Pancreas (tissue), 10 donors: ENCODE data around the gene MRPL17. TPM values are rescaled to one million over a fixed set of nuclear protein-coding genes. Genes with fewer than 3 reads are reported as not detected.

Experiments
- ATAC-seq, 4 donors: fragments of 200-7000 bp; cut with Tn5 transposase; one replicate each; pipeline versions ENCODE4 v1.8.0 to v1.9.1; 2020; ENCODE audit warnings: mild to moderate bottlenecking in 4 of 4, moderate library complexity in 4 of 4
- DNase-seq, 6 donors: peaks; one replicate each; pipeline ENCODE4 v3.0.0-alpha.2; 2020
- FAIRE-seq: peaks from 2 replicates; lab custom pipeline; 2012; peaks lifted over from hg19 to GRCh38; lab: Jason Lieb, UNC
- H3K27ac ChIP-seq, 4 donors: fragments of 200-600 bp; sonication (generic); 1 replicate in 3 of 4; 2 replicates in 1 of 4; pipeline versions ENCODE4 v1.5.0 to v1.8.0; 2020
- H3K27me3 ChIP-seq, 4 donors: fragments of 200-600 bp; one replicate each; pipeline ENCODE4 v1.8.0; 2021
- H3K36me3 ChIP-seq, 3 donors: fragments of 200-600 bp; sonication (generic) in 1 of 3; one replicate each; pipeline versions ENCODE4 v1.5.0 to v1.8.0; 2020 to 2021
- H3K4me1 ChIP-seq, 3 donors: fragments of 200-600 bp; one replicate each; pipeline ENCODE4 v1.8.0; 2021
- H3K4me3 ChIP-seq, 4 donors: fragments of 200-600 bp; sonication (generic) in 2 of 4; one replicate each; pipeline versions ENCODE4 v1.5.0 to v1.8.0; 2020 to 2021
- H3K9me3 ChIP-seq, 4 donors: fragments of 200-600 bp; one replicate each; pipeline ENCODE4 v1.8.0; 2021
- WGBS, 2 donors: extraction: QIAGEN DNeasy Blood & Tissue Kit; methylation state at CpG; one replicate each; pipeline ENCODE4 v1.1.7; 2013; 5-methylcytosine and 5-hydroxymethylcytosine counted together
- intact Hi-C, 3 donors: fragments of 100-400 bp; cut with DNase I; formaldehyde crosslinking; loops; one replicate each; pipeline versions ENCODE4 v1.11.1 to v1.14.2; 2022
- polyA plus RNA-seq, 2 donors: library from polyadenylated mRNA; stranded (reverse); fragments of 200-250 nt; gene quantifications; one replicate each; pipeline ENCODE4 v1.2.3, GENCODE V29; 2013
- total RNA-seq, 6 donors: library from RNA; stranded (reverse); fragmentation: NEBNext Ultra II Directional in 4 of 6; extraction: Animal tissue kit (Norgen Biotek cat#: 25700) in 4 of 6; gene quantifications; one replicate each; pipeline versions ENCODE4 v1.2.1 to v1.2.4, GENCODE V29; 2021 to 2023
- TF ChIP-seq, protein P1 (sequence below), 4 donors: fragments of 200-600 bp; sonication (generic) in 3 of 4; IDR thresholded peaks; one replicate each; pipeline versions ENCODE4 v1.5.0 to v1.8.0; 2021; ENCODE audit warnings: antibody characterized with exemption in 4 of 4
- donor health status: healthy with polysubstance abuse.
- donor health status: DM: no; HTN: no; CAD: no; lungs with moderate emphysema.
- donor health status: DM: no; HTN: no; CAD: no.
- donor health status: control.
- donor health status: control.
- donor health status: Bipolar disorder and iron deficiency.
- donor health status: DM: yes; HTN: yes; CAD: no.
- donor health status: DM: no; HTN: no; CAD: no.
- donor health status: DM: no; HTN: no; CAD: no.
- donor health status: DM: yes; HTN: yes; CAD: no.

The MRPL17 gene
- total and polyA plus RNA-seq, 8 donors, result 10.6 to 33.8 (median 21.3) TPM

DNA sequence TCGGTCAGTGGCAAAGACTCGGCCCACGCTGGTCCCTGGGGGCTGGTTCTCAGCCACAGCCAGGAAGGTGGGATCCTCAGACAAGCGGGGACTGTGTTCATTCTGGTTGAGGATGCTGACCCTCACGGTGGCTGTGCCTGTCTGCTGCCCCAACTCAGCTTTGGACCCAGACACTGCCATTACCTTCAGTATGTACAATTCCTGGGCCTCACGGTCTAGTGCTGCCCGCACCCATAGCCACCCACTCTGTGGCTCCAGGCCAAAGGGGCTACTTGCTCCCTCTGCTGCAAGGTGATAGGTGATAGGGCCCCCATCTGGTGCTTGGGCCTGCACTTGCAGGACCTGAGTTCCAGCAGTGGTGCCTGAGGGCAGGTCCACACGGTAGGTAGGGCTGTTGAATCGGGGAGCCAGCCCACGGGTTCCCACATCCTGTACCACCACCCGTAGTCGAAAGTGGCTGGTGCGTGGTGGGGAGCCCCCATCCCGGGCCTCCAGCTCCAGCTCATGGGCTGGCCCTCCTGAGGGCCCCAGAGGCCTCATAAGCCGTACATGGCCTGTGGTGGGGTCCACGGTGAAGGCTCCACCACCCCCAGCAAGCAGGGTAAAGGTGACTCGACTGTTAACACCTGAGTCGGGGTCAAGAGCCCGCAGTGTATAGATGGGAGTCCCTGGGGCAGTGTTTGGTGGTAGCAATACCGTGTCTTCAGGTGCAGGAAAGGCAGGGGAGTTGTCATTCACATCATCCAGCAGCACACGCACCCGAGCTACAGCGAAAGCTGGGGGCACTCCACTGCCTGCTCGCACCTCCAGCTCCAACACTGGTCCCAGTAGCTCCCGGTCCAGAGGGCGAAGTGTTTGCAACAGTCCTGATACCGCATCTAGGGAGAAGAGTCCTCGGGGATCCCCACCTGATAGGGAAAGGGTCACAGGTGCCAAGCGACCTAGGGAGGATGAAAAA, 50.7 kb downstream of the MRPL17 start:
- Histone ChIP-seq H3K27ac (no peak overlapping the region), H3K4me1 (peaks cover 0 to 11% (median 8%) of the 10 kb centered on the region in 3 donors), H3K36me3 (no peaks in the 10 kb centered on the region), H3K4me3 (no peak overlapping the region), H3K27me3 (no peaks in the 10 kb centered on the region), H3K9me3 (no peaks in the 10 kb centered on the region)
- FAIRE-seq (no peak), DNase-seq (peak in 1 of 6 donors; percentile 52), ATAC-seq (no peak)
- TF ChIP-seq, protein P1, sequence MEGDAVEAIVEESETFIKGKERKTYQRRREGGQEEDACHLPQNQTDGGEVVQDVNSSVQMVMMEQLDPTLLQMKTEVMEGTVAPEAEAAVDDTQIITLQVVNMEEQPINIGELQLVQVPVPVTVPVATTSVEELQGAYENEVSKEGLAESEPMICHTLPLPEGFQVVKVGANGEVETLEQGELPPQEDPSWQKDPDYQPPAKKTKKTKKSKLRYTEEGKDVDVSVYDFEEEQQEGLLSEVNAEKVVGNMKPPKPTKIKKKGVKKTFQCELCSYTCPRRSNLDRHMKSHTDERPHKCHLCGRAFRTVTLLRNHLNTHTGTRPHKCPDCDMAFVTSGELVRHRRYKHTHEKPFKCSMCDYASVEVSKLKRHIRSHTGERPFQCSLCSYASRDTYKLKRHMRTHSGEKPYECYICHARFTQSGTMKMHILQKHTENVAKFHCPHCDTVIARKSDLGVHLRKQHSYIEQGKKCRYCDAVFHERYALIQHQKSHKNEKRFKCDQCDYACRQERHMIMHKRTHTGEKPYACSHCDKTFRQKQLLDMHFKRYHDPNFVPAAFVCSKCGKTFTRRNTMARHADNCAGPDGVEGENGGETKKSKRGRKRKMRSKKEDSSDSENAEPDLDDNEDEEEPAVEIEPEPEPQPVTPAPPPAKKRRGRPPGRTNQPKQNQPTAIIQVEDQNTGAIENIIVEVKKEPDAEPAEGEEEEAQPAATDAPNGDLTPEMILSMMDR (IDR thresholded peaks at IDR 0.05), result no peak
- 94 to 95% methylated on average over 29 of the region's 29 CpGs for WGBS, 2 donors
- intact Hi-C loops, result no loop called here

DNA sequence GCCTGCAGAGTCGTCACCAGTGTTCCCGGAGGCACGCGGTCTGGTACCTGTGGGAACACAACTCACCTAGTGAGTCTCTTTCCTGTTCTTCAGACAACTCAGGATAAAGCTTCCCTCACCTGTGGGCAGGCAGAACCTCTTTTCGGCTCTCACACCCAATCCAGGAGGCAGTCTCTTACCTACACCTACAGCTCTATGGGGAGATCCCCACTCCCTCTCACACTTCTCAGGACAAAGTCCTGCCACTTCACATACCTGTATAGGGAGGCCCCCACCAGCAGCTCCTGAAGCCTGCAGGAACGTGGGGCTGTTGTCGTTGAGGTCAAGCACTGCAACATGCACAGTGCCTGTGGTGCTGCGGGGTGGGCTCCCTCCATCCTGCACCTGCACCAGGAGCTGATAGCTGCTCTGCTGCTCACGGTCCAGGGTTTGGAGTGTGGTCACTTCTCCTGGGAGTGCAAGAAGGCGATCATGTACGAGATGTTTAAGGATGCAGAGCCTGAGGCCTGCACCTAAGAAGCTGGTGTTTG, 51.7 kb downstream of the MRPL17 start:
- WGBS, 2 donors, result 92 to 98% methylated on average over 11 of the region's 11 CpGs
- intact Hi-C loops, result no loop called here
- H3K27ac ChIP-seq, result no peak overlapping the region
- no peaks in the 10 kb centered on the region for H3K9me3 ChIP-seq
- TF ChIP-seq, protein P1 (IDR thresholded peaks at IDR 0.05), result no peak
- DNase-seq (no peak), FAIRE-seq (no peak), ATAC-seq (no peak)
- H3K36me3 ChIP-seq, result no peaks in the 10 kb centered on the region
- no peaks in the 10 kb centered on the region for H3K27me3 ChIP-seq
- H3K4me1 ChIP-seq, result peaks cover 0 to 11% (median 8%) of the 10 kb centered on the region in 3 donors
- H3K4me3 ChIP-seq, result no peak overlapping the region

DNA sequence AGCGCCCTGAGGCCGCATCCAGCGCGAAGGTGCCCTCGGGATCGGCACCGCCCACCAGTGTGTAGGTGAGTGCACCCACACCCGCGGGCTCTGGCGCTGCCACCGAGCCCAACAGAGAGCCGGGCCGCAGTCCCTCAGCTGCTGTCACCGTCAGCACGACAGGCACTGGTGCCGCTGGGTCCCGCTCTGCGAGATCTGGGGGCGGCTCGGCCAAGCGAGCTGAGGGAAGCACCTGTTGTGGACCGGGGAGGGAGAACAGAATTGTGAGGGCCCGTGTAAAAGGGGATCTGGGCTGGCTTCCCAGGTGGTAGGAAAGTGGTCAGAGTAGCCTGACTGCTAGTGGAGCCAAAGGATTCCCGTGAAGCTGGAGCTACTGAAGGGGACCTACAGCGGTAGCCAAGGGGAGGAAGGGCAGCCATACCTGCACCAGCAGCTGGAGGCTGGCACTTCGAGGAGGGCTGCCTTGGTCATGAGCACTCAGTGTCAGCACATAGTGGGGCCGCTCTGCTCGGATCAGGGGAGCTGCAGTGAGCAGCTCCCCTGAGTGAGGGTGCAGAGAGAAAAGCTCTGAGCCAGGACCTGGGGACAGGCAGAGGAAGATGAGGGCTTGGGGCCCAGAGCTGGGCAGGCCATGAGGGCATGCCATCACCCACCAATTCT, 52.4 kb downstream of the MRPL17 start:
- H3K36me3 ChIP-seq, result no peaks in the 10 kb centered on the region
- peak; percentile 3 to 36 (median 14) for ATAC-seq
- peaks cover 0 to 7% (median 5%) of the 10 kb centered on the region in 3 donors for H3K4me1 ChIP-seq
- H3K4me3 ChIP-seq, result peak overlapping the region; percentile 9 to 52 (median 22)
- WGBS, 2 donors, result 31 to 48% methylated on average over 28 of the region's 28 CpGs
- no peaks in the 10 kb centered on the region for H3K27me3 ChIP-seq
- no peaks in the 10 kb centered on the region for H3K9me3 ChIP-seq
- intact Hi-C loops, result no loop called here
- DNase-seq, result peak in 3 of 6 donors; percentile 11 to 64 (median 40)
- TF ChIP-seq, protein P1 (IDR thresholded peaks at IDR 0.05), result no peak
- H3K27ac ChIP-seq, result no peak overlapping the region
- no peak for FAIRE-seq

Other genes starting within 250 kb of the MRPL17 start
- gene HPX, start 242.4 kb downstream of the MRPL17 start, total RNA-seq, result 1 to 10 TPM in 5 of 6 donors, under 1 TPM in 1; 0.91 to 4.1 (median 1.8) TPM
- 1 to 10 TPM; 4.2 to 5.2 TPM for gene HPX, start 242.4 kb downstream of the MRPL17 start, polyA plus RNA-seq
- gene TRIM3, start 209.4 kb downstream of the MRPL17 start, total RNA-seq, result 10 to 100 TPM in 1 of 6 donors, 1 to 10 TPM in 5; 5.2 to 13.7 (median 6.8) TPM
- gene TRIM3, start 209.4 kb downstream of the MRPL17 start, polyA plus RNA-seq, result 10 to 100 TPM; 16.5 to 30.8 TPM
- 10 to 100 TPM; 30.5 to 44.9 (median 35.0) TPM for gene ARFIP2, start 202.0 kb downstream of the MRPL17 start, total RNA-seq
- 10 to 100 TPM; 53.7 to 92.0 TPM for gene ARFIP2, start 202.0 kb downstream of the MRPL17 start, polyA plus RNA-seq
- gene TIMM10B, start 201.8 kb downstream of the MRPL17 start, total RNA-seq, result 10 to 100 TPM; 11.8 to 20.9 (median 16.1) TPM
- 10 to 100 TPM in 1 of 2 donors, 1 to 10 TPM in 1; 8.2 to 19.4 TPM for gene TIMM10B, start 201.8 kb downstream of the MRPL17 start, polyA plus RNA-seq
- 1 to 10 TPM; 1.9 to 4.3 (median 3.2) TPM for gene DNHD1, start 186.1 kb downstream of the MRPL17 start, total RNA-seq
- gene DNHD1, start 186.1 kb downstream of the MRPL17 start, polyA plus RNA-seq, result 10 to 100 TPM in 1 of 2 donors, 1 to 10 TPM in 1; 9.5 to 11.2 TPM
- 10 to 100 TPM in 2 of 6 donors, 1 to 10 TPM in 4; 6.3 to 15.0 (median 8.7) TPM for gene RRP8, start 79.7 kb downstream of the MRPL17 start, total RNA-seq
- 10 to 100 TPM; 16.6 to 25.0 TPM for gene RRP8, start 79.7 kb downstream of the MRPL17 start, polyA plus RNA-seq
- 10 to 100 TPM; 47.9 to 90.0 (median 67.4) TPM for gene ILK, start 79.6 kb downstream of the MRPL17 start, total RNA-seq
- gene ILK, start 79.6 kb downstream of the MRPL17 start, polyA plus RNA-seq, result 100 to 1,000 TPM in 1 of 2 donors, 10 to 100 TPM in 1; 98.5 to 137 TPM
- 10 to 100 TPM; 53.5 to 96.7 (median 75.6) TPM for gene TAF10, start 71.1 kb downstream of the MRPL17 start, total RNA-seq
- gene TAF10, start 71.1 kb downstream of the MRPL17 start, polyA plus RNA-seq, result 100 to 1,000 TPM; 116 TPM
- 10 to 100 TPM; 19.6 to 88.6 (median 24.6) TPM for gene TPP1, start 63.9 kb downstream of the MRPL17 start, total RNA-seq
- gene TPP1, start 63.9 kb downstream of the MRPL17 start, polyA plus RNA-seq, result 10 to 100 TPM; 21.0 to 33.0 TPM
- 1 to 10 TPM; 2.3 to 4.1 (median 3.3) TPM for gene DCHS1, start 27.5 kb downstream of the MRPL17 start, total RNA-seq
- gene DCHS1, start 27.5 kb downstream of the MRPL17 start, polyA plus RNA-seq, result 1 to 10 TPM; 4.0 to 4.8 TPM
- gene OR2AG2, start 88.6 kb upstream of the MRPL17 start, total RNA-seq, result under 1 TPM in 5 of 6 donors, not detected in 1; 0.08 to 0.17 (median 0.12) TPM
- gene OR2AG2, start 88.6 kb upstream of the MRPL17 start, polyA plus RNA-seq, result not detected
- gene OR2AG1, start 99.7 kb upstream of the MRPL17 start, total RNA-seq, result not detected
- not detected for gene OR2AG1, start 99.7 kb upstream of the MRPL17 start, polyA plus RNA-seq
- gene OR6A2, start 116.3 kb upstream of the MRPL17 start, total RNA-seq, result under 1 TPM; 0.06 to 0.39 (median 0.16) TPM
- gene OR6A2, start 116.3 kb upstream of the MRPL17 start, polyA plus RNA-seq, result not detected
- gene OR10A5, start 162.3 kb upstream of the MRPL17 start, total RNA-seq, result not detected
- not detected for gene OR10A5, start 162.3 kb upstream of the MRPL17 start, polyA plus RNA-seq
- not detected for gene OR10A2, start 179.7 kb upstream of the MRPL17 start, total RNA-seq
- gene OR10A2, start 179.7 kb upstream of the MRPL17 start, polyA plus RNA-seq, result not detected
- not detected for gene OR10A4, start 193.3 kb upstream of the MRPL17 start, total RNA-seq
- gene OR10A4, start 193.3 kb upstream of the MRPL17 start, polyA plus RNA-seq, result not detected
- under 1 TPM in 4 of 6 donors, not detected in 2; 0.19 to 0.28 (median 0.20) TPM for gene OR2D2, start 209.2 kb upstream of the MRPL17 start, total RNA-seq
- not detected for gene OR2D2, start 209.2 kb upstream of the MRPL17 start, polyA plus RNA-seq
- not detected for gene OR2D3, start 237.7 kb upstream of the MRPL17 start, total RNA-seq
- gene OR2D3, start 237.7 kb upstream of the MRPL17 start, polyA plus RNA-seq, result not detected
- 1 to 10 TPM; 1.7 to 4.5 (median 2.7) TPM for gene ZNF215, start 243.1 kb upstream of the MRPL17 start, total RNA-seq
- gene ZNF215, start 243.1 kb upstream of the MRPL17 start, polyA plus RNA-seq, result 1 to 10 TPM; 1.6 TPM